ENCODE measurements around the gene DNAJB2.
"Not testable (repeated sequence)": the region's sequence is repeated elsewhere in the genome, so short reads cannot be mapped to it uniquely, and the experiment has no call there.

Gene DNAJB2

DNA sequence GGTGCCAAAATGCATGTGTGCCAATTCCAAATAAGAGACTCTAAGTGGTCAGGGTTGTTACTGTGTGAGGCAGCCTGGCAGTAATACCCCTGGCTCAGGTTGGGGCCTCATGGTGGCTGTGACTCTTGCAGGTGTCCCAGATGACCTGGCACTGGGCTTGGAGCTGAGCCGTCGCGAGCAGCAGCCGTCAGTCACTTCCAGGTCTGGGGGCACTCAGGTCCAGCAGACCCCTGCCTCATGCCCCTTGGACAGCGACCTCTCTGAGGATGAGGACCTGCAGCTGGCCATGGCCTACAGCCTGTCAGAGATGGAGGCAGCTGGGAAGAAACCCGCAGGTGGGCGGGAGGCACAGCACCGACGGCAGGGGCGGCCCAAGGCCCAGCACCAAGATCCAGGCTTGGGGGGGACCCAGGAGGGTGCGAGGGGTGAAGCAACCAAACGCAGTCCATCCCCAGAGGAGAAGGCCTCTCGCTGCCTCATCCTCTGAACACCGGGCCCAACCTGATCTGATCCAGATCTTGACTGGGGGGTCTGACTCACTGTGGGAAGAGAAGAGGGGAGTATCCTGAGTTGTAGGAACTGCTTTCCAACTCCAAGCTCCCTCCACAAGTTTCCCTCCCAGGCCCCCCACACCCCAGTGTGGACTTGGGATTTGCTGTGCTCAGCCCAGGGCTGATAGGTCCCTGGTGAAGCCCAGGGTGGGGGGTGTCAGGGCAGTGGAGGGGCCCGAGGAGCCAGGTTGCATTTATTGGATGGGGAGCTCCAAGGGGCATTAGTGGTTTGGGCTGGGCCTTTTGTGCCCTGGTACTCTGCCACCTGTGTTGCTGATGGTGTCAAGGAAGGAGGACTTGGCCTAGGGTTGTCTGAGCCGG lies 5.6 kb downstream of the DNAJB2 start:
- no peak overlapping the region for H3K4me3 ChIP-seq (ENCODE audit: low read depth, low read length)
- no peak for DNase-seq (ENCODE audit: low read depth)
- TF ChIP-seq, protein P1, sequence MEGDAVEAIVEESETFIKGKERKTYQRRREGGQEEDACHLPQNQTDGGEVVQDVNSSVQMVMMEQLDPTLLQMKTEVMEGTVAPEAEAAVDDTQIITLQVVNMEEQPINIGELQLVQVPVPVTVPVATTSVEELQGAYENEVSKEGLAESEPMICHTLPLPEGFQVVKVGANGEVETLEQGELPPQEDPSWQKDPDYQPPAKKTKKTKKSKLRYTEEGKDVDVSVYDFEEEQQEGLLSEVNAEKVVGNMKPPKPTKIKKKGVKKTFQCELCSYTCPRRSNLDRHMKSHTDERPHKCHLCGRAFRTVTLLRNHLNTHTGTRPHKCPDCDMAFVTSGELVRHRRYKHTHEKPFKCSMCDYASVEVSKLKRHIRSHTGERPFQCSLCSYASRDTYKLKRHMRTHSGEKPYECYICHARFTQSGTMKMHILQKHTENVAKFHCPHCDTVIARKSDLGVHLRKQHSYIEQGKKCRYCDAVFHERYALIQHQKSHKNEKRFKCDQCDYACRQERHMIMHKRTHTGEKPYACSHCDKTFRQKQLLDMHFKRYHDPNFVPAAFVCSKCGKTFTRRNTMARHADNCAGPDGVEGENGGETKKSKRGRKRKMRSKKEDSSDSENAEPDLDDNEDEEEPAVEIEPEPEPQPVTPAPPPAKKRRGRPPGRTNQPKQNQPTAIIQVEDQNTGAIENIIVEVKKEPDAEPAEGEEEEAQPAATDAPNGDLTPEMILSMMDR (IDR thresholded peaks at IDR 0.05; ENCODE audit: low read depth, low read length, missing control alignments), result no peak

DNA sequence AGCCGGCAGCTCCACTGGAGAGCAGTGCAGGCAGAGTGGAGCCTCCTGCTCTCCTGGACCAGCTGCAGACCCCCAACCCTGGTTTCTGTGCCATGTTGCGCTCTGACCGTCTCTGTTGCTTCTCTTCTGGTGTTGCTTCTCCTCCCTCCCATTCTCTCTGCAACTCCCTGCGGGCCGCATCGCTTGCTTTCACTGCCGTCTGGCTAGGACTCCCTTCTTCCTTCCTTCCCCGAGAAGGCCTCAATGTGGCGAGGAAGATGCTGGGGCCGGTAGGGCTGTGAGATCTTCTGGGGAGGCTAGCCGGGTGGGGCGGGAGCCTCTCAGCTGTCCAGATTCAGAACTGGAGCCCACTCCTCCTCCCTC lies 6.2 kb downstream of the DNAJB2 start:
- TF ChIP-seq, protein P1 (IDR thresholded peaks at IDR 0.05; ENCODE audit: low read depth, low read length, missing control alignments), result no peak
- H3K4me3 ChIP-seq (ENCODE audit: low read depth, low read length), result no peak overlapping the region
- DNase-seq (ENCODE audit: low read depth), result no peak

GRCh38 chr2:219285894-219286425 lies 6.8 kb downstream of the DNAJB2 start:
- TF ChIP-seq, protein P1 (IDR thresholded peaks at IDR 0.05; ENCODE audit: low read depth, low read length, missing control alignments), result no peak
- no peak for DNase-seq (ENCODE audit: low read depth)
- H3K4me3 ChIP-seq (ENCODE audit: low read depth, low read length), result no peak overlapping the region

- no peak overlapping the region for H3K4me3 ChIP-seq (ENCODE audit: low read depth, low read length)
- TF ChIP-seq, protein P1 (IDR thresholded peaks at IDR 0.05; ENCODE audit: low read depth, low read length, missing control alignments), result peak; percentile 19
- no peak for DNase-seq (ENCODE audit: low read depth)
Measured at GRCh38 chr2:219286436-219287115, 7.4 kb downstream of the DNAJB2 start.

- DNase-seq (ENCODE audit: low read depth); H3K4me3 ChIP-seq (ENCODE audit: low read depth, low read length): not testable (repeated sequence)
Measured at GRCh38 chr2:219287116-219287440, 7.9 kb downstream of the DNAJB2 start.

DNA sequence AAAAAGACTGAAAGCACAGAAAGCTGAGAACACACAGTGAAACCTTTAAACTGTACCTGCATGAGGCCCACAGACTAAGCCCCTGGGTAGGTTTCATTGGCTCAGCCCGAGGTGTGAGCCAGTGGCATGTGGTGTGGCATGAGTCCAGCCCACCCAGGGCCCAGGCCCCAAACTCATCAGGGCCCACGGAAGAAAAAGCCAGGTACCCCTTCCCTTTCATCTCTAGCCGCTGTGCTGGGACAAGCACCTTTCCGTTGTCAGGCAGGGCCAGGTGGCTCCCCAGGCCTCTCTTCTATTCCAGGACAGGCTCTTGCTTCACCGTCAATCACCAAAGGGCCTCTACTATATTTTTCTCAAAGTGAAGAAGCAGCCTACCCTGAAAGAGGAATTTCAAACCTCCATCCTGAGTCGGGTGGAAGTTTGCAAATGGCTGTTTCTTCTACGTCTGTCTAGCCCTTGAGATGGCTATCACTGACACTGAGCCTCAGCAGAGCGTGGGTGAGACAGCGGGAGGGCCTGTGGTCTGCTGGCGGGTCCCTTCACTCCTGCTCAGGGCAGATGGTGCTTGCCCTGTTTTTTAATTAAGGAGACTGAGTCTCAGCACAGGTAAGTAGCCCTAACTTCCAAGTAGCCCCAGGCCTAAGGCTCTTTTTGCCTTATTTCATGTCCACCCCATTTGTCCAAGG lies 8.6 kb downstream of the DNAJB2 start:
- TF ChIP-seq, protein P1 (IDR thresholded peaks at IDR 0.05; ENCODE audit: low read depth, low read length, missing control alignments), result no peak
- DNase-seq (ENCODE audit: low read depth), result no peak
- H3K4me3 ChIP-seq (ENCODE audit: low read depth, low read length), result no peak overlapping the region

DNA sequence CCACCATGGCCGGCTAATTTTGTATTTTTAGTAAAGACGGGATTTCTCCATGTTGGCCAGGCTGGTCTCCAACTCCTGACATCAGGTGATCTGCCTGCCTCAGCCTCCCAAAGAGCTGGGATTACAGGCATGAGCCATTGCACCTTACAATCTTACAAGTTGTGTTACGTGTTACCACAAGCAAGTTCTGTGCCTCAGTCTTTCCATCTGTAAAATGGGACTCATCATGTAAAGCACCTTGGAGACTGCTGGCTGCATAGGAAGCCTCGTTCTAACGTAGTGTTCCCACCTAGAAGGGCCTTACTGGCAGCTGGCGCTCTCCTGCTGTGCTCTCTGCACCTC lies 10.0 kb downstream of the DNAJB2 start:
- H3K4me3 ChIP-seq (ENCODE audit: low read depth, low read length), result no peak overlapping the region
- DNase-seq (ENCODE audit: low read depth), result no peak
- TF ChIP-seq, protein P1 (IDR thresholded peaks at IDR 0.05; ENCODE audit: low read depth, low read length, missing control alignments), result no peak

Data from GM12864 (cell line).